Fibroblast of lung (primary cell): ENCODE results near the gene NIFK. TPM values are rescaled to one million over a fixed set of nuclear protein-coding genes. Genes with fewer than 3 reads are reported as not detected.
A peak's percentile ranks its signal among the peaks of the same experiment; 100 is the strongest.

Source experiments
- DNase-seq, 2 donors: peaks; one replicate each; pipeline versions ENCODE4 v3.0.0 to v3.0.0-alpha.2; 2010; ENCODE audit warnings: low read depth in 2 of 2
- H2AFZ ChIP-seq: 2 replicates; pipeline ENCODE4 v1.5.1; 2012; ENCODE audit warnings: low read length, control low read depth, inconsistent platforms
- H3K27ac ChIP-seq: 2 replicates; pipeline ENCODE4 v1.5.1; 2011; ENCODE audit warnings: low read length, control low read depth; ENCODE audit not compliant: insufficient read depth
- H3K27me3 ChIP-seq: 2 replicates; pipeline ENCODE4 v1.5.1; 2011; ENCODE audit warnings: mild to moderate bottlenecking, low read length; ENCODE audit not compliant: control insufficient read depth, insufficient read depth
- H3K36me3 ChIP-seq: 2 replicates; pipeline ENCODE4 v1.5.1; 2011; ENCODE audit warnings: low read length; ENCODE audit not compliant: control insufficient read depth, insufficient read depth
- H3K4me1 ChIP-seq: 2 replicates; pipeline ENCODE4 v1.5.1; 2011; ENCODE audit warnings: low read length; ENCODE audit not compliant: control insufficient read depth, insufficient read depth; ENCODE audit errors: extremely low read depth
- H3K4me2 ChIP-seq: 2 replicates; pipeline ENCODE4 v1.5.1; 2011; ENCODE audit warnings: low read length, control low read depth; ENCODE audit not compliant: insufficient read depth; ENCODE audit errors: extremely low read depth
- H3K4me3 ChIP-seq, 4 experiments: fragments of 200-600 bp in 1 of 4; sonication (generic) in 1 of 4; replicated peaks in 1 of 4; 2 replicates each; pipeline ENCODE4 v1.5.1; 2011 to 2016; ENCODE audit warnings: low read length in 4 of 4, low read depth in 3 of 4, mild to moderate bottlenecking in 3 of 4, control low read depth in 2 of 4, inconsistent platforms in 1 of 4, mixed read lengths in 1 of 4; ENCODE audit not compliant: insufficient read depth in 1 of 4; ENCODE audit errors: control extremely low read depth in 1 of 4
- H3K79me2 ChIP-seq: 2 replicates; pipeline ENCODE4 v1.5.1; 2012; ENCODE audit warnings: mild to moderate bottlenecking, low read length, inconsistent platforms; ENCODE audit not compliant: control insufficient read depth, insufficient read depth
- H3K9ac ChIP-seq: 2 replicates; pipeline ENCODE4 v1.5.1; 2011; ENCODE audit warnings: mild to moderate bottlenecking, low read length, control low read depth; ENCODE audit not compliant: insufficient read depth
- H3K9me3 ChIP-seq: 2 replicates; pipeline ENCODE4 v1.5.1; 2012; ENCODE audit warnings: low read depth, low read length; ENCODE audit not compliant: control insufficient read depth, insufficient read depth
- H4K20me1 ChIP-seq: 2 replicates; pipeline ENCODE4 v1.5.1; 2011; ENCODE audit warnings: low read length; ENCODE audit not compliant: control insufficient read depth, insufficient read depth; ENCODE audit errors: extremely low read depth
- EZH2 ChIP-seq: IDR thresholded peaks from 2 replicates; pipeline ENCODE4 v1.5.1; 2012; ENCODE audit warnings: low read length, control low read depth, mild to moderate bottlenecking; ENCODE audit errors: missing control alignments
- polyA plus RNA-seq, 2 donors: library from polyadenylated mRNA; depleted of rRNA in 1 of 2; stranded (reverse) in 1 of 2; unstranded in 1 of 2; fragments of >200 nt; gene quantifications; 2 replicates each; pipeline ENCODE4 v1.2.1, GENCODE V29; 2011 to 2012; ENCODE audit warnings: missing spikeins in 1 of 2
- total RNA-seq: library from RNA; depleted of rRNA; stranded (reverse); fragments of >200 nt; gene quantifications from 2 replicates; pipeline ENCODE4 v1.2.1, GENCODE V29; 2014
- TF ChIP-seq, protein P1 (sequence below), 2 donors: IDR thresholded peaks in 1 of 2; conservative IDR thresholded peaks in 1 of 2; 1 replicate in 1 of 2; 2 replicates in 1 of 2; pipeline ENCODE4 v1.5.1; 2011 to 2012; ENCODE audit warnings: low read length in 2 of 2, control low read depth in 1 of 2, inconsistent platforms in 1 of 2, low read depth in 1 of 2, mild to moderate bottlenecking in 1 of 2

The NIFK gene
- total and polyA plus RNA-seq, 2 donors (not counting 1 experiment from before 2014, with no cell fraction given) = 30.7 to 47.4 TPM

- Histone ChIP-seq H3K27me3 (peaks cover 4% of the 10 kb centered on the region), H3K9ac (no peak overlapping the region), H3K27ac (no peak overlapping the region), H2AFZ (no peak overlapping the region), H3K4me1 (no peaks in the 10 kb centered on the region), H4K20me1 (no peaks in the 10 kb centered on the region), H3K4me3 (no peak overlapping the region), H3K36me3 (no peaks in the 10 kb centered on the region), H3K79me2 (no peaks in the 10 kb centered on the region), H3K4me2 (no peak overlapping the region), H3K9me3 (no peaks in the 10 kb centered on the region)
- TF ChIP-seq, protein P1, sequence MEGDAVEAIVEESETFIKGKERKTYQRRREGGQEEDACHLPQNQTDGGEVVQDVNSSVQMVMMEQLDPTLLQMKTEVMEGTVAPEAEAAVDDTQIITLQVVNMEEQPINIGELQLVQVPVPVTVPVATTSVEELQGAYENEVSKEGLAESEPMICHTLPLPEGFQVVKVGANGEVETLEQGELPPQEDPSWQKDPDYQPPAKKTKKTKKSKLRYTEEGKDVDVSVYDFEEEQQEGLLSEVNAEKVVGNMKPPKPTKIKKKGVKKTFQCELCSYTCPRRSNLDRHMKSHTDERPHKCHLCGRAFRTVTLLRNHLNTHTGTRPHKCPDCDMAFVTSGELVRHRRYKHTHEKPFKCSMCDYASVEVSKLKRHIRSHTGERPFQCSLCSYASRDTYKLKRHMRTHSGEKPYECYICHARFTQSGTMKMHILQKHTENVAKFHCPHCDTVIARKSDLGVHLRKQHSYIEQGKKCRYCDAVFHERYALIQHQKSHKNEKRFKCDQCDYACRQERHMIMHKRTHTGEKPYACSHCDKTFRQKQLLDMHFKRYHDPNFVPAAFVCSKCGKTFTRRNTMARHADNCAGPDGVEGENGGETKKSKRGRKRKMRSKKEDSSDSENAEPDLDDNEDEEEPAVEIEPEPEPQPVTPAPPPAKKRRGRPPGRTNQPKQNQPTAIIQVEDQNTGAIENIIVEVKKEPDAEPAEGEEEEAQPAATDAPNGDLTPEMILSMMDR (conservative IDR thresholded peaks at IDR 0.05 in 1 of 2, IDR thresholded peaks at IDR 0.05 in 1 of 2; ENCODE audit: low read depth in 1 of 2, low read length in 2 of 2) = no peak
- no peak for TF ChIP-seq EZH2
- DNase-seq = peak in 1 of 2 donors; percentile 9
Observed at GRCh38 chr2:121776361-121776760, 39.7 kb upstream of the NIFK start.

DNA sequence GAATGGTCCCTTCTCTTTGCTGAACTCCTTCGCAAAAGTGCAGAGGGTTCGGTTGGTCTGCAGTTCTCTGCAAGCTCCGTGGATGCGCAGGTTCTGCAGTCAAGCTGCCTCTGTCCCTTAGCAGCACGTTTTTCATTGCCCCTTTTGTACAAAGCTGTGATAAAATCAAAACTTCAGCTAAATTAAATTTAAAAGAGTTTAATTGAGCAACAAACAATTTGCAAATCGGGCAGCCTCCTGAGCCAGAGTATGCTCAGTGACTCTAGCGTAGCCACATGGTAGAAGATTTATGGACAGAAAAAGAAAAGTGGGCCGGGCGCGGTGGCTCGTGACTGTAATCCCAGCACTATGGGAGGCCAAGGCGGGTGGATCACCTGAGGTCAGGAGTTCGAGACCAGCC, 37.6 kb upstream of the NIFK start:
- Histone ChIP-seq H3K4me3 (no peak overlapping the region), H3K27ac (no peak overlapping the region)
- TF ChIP-seq EZH2 = no peak
- TF ChIP-seq, protein P1 (conservative IDR thresholded peaks at IDR 0.05 in 1 of 2, IDR thresholded peaks at IDR 0.05 in 1 of 2; ENCODE audit: low read depth in 1 of 2, low read length in 2 of 2) = no peak

DNA sequence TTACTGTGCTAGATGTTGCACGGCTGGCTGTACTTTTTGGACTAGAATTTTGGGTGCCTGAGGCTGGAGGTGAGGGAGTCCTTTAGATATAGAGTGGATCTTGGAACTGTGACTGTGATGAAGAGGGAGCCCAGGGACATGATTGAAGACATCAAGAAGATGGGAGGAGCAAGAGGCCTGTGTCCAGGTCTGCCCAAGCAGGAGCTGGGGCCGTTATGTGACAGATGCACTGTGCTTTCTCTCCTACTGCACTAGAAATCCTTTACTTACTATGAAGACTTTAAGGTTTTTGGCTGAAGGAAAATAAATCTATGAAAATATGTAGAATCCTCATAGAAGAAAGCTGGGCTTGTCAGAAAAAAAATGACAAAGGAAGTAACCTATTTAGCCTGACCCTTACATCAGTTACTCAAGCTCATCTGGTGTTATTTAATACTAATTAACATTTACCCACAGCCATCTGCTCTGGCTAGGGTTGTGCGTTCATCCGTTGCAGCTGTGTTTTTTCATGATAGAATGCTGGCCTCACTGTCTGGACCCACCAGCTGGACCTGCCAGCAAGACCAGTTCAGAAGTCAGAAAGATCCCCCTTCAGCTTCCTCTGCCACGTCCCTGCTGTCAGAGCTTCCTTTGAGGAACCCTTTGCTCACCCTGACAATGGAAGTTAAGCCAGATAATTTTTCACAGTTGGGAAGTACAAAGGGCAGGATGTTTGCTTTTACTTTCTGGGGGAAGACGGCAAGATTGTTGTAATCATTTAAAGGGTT, 35.5 kb upstream of the NIFK start:
- H3K36me3 ChIP-seq = no peaks in the 10 kb centered on the region
- H3K4me3 ChIP-seq = no peak overlapping the region
- H3K4me2 ChIP-seq = no peak overlapping the region
- no peaks in the 10 kb centered on the region for H4K20me1 ChIP-seq
- H3K27me3 ChIP-seq = no peaks in the 10 kb centered on the region
- H2AFZ ChIP-seq = peak overlapping the region; percentile 35
- no peaks in the 10 kb centered on the region for H3K4me1 ChIP-seq
- H3K27ac ChIP-seq = no peak overlapping the region
- H3K79me2 ChIP-seq = no peaks in the 10 kb centered on the region
- H3K9ac ChIP-seq = no peak overlapping the region
- DNase-seq = peak; percentile 22 to 62
- TF ChIP-seq EZH2 = no peak
- TF ChIP-seq, protein P1 (conservative IDR thresholded peaks at IDR 0.05 in 1 of 2, IDR thresholded peaks at IDR 0.05 in 1 of 2; ENCODE audit: low read depth in 1 of 2, low read length in 2 of 2) = no peak
- no peaks in the 10 kb centered on the region for H3K9me3 ChIP-seq

More for the DNA sequence above, 37.6 kb upstream of the NIFK start:
- H2AFZ ChIP-seq = no peak overlapping the region
- H3K9me3 ChIP-seq = no peaks in the 10 kb centered on the region
- no peaks in the 10 kb centered on the region for H3K79me2 ChIP-seq
- no peak overlapping the region for H3K4me2 ChIP-seq
- peaks cover 4% of the 10 kb centered on the region for H3K27me3 ChIP-seq
- no peaks in the 10 kb centered on the region for H3K4me1 ChIP-seq
- H4K20me1 ChIP-seq = no peaks in the 10 kb centered on the region
- no peak for DNase-seq
- H3K9ac ChIP-seq = no peak overlapping the region
- H3K36me3 ChIP-seq = no peaks in the 10 kb centered on the region
